Measurements from ENCODE around the gene C20orf141.

Gene C20orf141

GRCh38 chr20:2809690-2810089 is 5.1 kb upstream of the C20orf141 start:
- Histone ChIP-seq H3K9me3 (ENCODE audit: control insufficient read depth, low read length) (no peaks in the 10 kb centered on the region), H3K27ac (ENCODE audit: insufficient read depth, low read depth, low read length, poor library complexity, severe bottlenecking) (no peak overlapping the region), H3K4me1 (ENCODE audit: control insufficient read depth, insufficient read depth, low read length) (no peaks in the 10 kb centered on the region), H3K36me3 (ENCODE audit: control insufficient read depth, insufficient read depth, low read length) (no peaks in the 10 kb centered on the region), H3K4me3 (ENCODE audit: insufficient read depth, low read depth, low read length) (no peak overlapping the region), H3K27me3 (ENCODE audit: control insufficient read depth, insufficient read depth, low read length, poor library complexity, severe bottlenecking) (peaks cover 28% of the 10 kb centered on the region)
- 87% methylated on average over 10 of the region's 10 CpGs for WGBS, 2 experiments

- Histone ChIP-seq H3K9me3 (ENCODE audit: control insufficient read depth, low read length) (no peaks in the 10 kb centered on the region), H3K4me1 (ENCODE audit: control insufficient read depth, insufficient read depth, low read length) (no peaks in the 10 kb centered on the region), H3K27me3 (ENCODE audit: control insufficient read depth, insufficient read depth, low read length, poor library complexity, severe bottlenecking) (peaks cover 3% of the 10 kb centered on the region), H3K36me3 (ENCODE audit: control insufficient read depth, insufficient read depth, low read length) (no peaks in the 10 kb centered on the region), H3K27ac (ENCODE audit: insufficient read depth, low read depth, low read length, poor library complexity, severe bottlenecking) (no peak overlapping the region), H3K4me3 (ENCODE audit: insufficient read depth, low read depth, low read length) (no peak overlapping the region)
- 75 to 79% methylated on average over 3 of the region's 3 CpGs for WGBS, 2 experiments
These were observed 2.6 kb upstream of the C20orf141 start for GRCh38 chr20:2812189-2812588.

- Histone ChIP-seq H3K36me3 (ENCODE audit: control insufficient read depth, insufficient read depth, low read length) (no peaks in the 10 kb centered on the region), H3K4me1 (ENCODE audit: control insufficient read depth, insufficient read depth, low read length) (no peaks in the 10 kb centered on the region), H3K4me3 (ENCODE audit: insufficient read depth, low read depth, low read length) (no peak overlapping the region), H3K9me3 (ENCODE audit: control insufficient read depth, low read length) (no peaks in the 10 kb centered on the region), H3K27me3 (ENCODE audit: control insufficient read depth, insufficient read depth, low read length, poor library complexity, severe bottlenecking) (no peaks in the 10 kb centered on the region), H3K27ac (ENCODE audit: insufficient read depth, low read depth, low read length, poor library complexity, severe bottlenecking) (no peak overlapping the region)
- WGBS, 2 experiments = 100% methylated on average over 1 of the region's 1 CpG
These were observed 711 bp upstream of the C20orf141 start for GRCh38 chr20:2814076-2814475.

GRCh38 chr20:2815242-2815900 is 584 bp downstream of the C20orf141 start:
- Histone ChIP-seq H3K4me3 (ENCODE audit: insufficient read depth, low read depth, low read length) (no peak overlapping the region), H3K27me3 (ENCODE audit: control insufficient read depth, insufficient read depth, low read length, poor library complexity, severe bottlenecking) (peaks cover 7% of the 10 kb centered on the region), H3K4me1 (ENCODE audit: control insufficient read depth, insufficient read depth, low read length) (no peaks in the 10 kb centered on the region), H3K36me3 (ENCODE audit: control insufficient read depth, insufficient read depth, low read length) (no peaks in the 10 kb centered on the region), H3K27ac (ENCODE audit: insufficient read depth, low read depth, low read length, poor library complexity, severe bottlenecking) (no peak overlapping the region), H3K9me3 (ENCODE audit: control insufficient read depth, low read length) (no peaks in the 10 kb centered on the region)
- 86 to 89% methylated on average over 8 of the region's 8 CpGs for WGBS, 2 experiments

- Histone ChIP-seq H3K36me3 (ENCODE audit: control insufficient read depth, insufficient read depth, low read length) (no peaks in the 10 kb centered on the region), H3K27ac (ENCODE audit: insufficient read depth, low read depth, low read length, poor library complexity, severe bottlenecking) (no peak within 1 kb of the TSS), H3K9me3 (ENCODE audit: control insufficient read depth, low read length) (no peaks in the 10 kb centered on the region), H3K4me3 (ENCODE audit: insufficient read depth, low read depth, low read length) (no peak within 1 kb of the TSS), H3K4me1 (ENCODE audit: control insufficient read depth, insufficient read depth, low read length) (no peaks in the 10 kb centered on the region), H3K27me3 (ENCODE audit: control insufficient read depth, insufficient read depth, low read length, poor library complexity, severe bottlenecking) (peaks cover 14% of the 10 kb centered on the region)
- 84 to 85% methylated on average over 10 of the region's 10 CpGs for WGBS, 2 experiments
These were observed 1.3 kb downstream of the C20orf141 start, which contains the start of gene TMEM239 for GRCh38 chr20:2816030-2816582. TMEM239 (plus strand) TSS chr20:2816364; CDS start chr20:2816555, 191 bp downstream.

- WGBS, 2 experiments = 83 to 84% methylated on average over 20 of the region's 20 CpGs
- no peak overlapping the region for H3K4me3 ChIP-seq (ENCODE audit: insufficient read depth, low read depth, low read length)
- H3K9me3 ChIP-seq (ENCODE audit: control insufficient read depth, low read length) = no peaks in the 10 kb centered on the region
- peaks cover 21% of the 10 kb centered on the region for H3K27me3 ChIP-seq (ENCODE audit: control insufficient read depth, insufficient read depth, low read length, poor library complexity, severe bottlenecking)
- H3K4me1 ChIP-seq (ENCODE audit: control insufficient read depth, insufficient read depth, low read length) = no peaks in the 10 kb centered on the region
- no peaks in the 10 kb centered on the region for H3K36me3 ChIP-seq (ENCODE audit: control insufficient read depth, insufficient read depth, low read length)
- H3K27ac ChIP-seq (ENCODE audit: insufficient read depth, low read depth, low read length, poor library complexity, severe bottlenecking) = no peak overlapping the region
These were observed 2.0 kb downstream of the C20orf141 start for GRCh38 chr20:2816583-2817340.

GRCh38 chr20:2817341-2817726 is 2.5 kb downstream of the C20orf141 start:
- no peak overlapping the region for H3K27ac ChIP-seq (ENCODE audit: insufficient read depth, low read depth, low read length, poor library complexity, severe bottlenecking)
- H3K27me3 ChIP-seq (ENCODE audit: control insufficient read depth, insufficient read depth, low read length, poor library complexity, severe bottlenecking) = peaks cover 27% of the 10 kb centered on the region
- no peaks in the 10 kb centered on the region for H3K9me3 ChIP-seq (ENCODE audit: control insufficient read depth, low read length)
- 83 to 97% methylated on average over 2 of the region's 2 CpGs for WGBS, 2 experiments
- H3K36me3 ChIP-seq (ENCODE audit: control insufficient read depth, insufficient read depth, low read length) = no peaks in the 10 kb centered on the region
- H3K4me1 ChIP-seq (ENCODE audit: control insufficient read depth, insufficient read depth, low read length) = no peaks in the 10 kb centered on the region
- H3K4me3 ChIP-seq (ENCODE audit: insufficient read depth, low read depth, low read length) = no peak overlapping the region

- no peak overlapping the region for H3K27ac ChIP-seq (ENCODE audit: insufficient read depth, low read depth, low read length, poor library complexity, severe bottlenecking)
- WGBS, 2 experiments = 92 to 96% methylated on average over 7 of the region's 7 CpGs
- H3K4me3 ChIP-seq (ENCODE audit: insufficient read depth, low read depth, low read length) = no peak overlapping the region
- no peaks in the 10 kb centered on the region for H3K4me1 ChIP-seq (ENCODE audit: control insufficient read depth, insufficient read depth, low read length)
- H3K9me3 ChIP-seq (ENCODE audit: control insufficient read depth, low read length) = no peaks in the 10 kb centered on the region
- peaks cover 28% of the 10 kb centered on the region for H3K27me3 ChIP-seq (ENCODE audit: control insufficient read depth, insufficient read depth, low read length, poor library complexity, severe bottlenecking)
- no peaks in the 10 kb centered on the region for H3K36me3 ChIP-seq (ENCODE audit: control insufficient read depth, insufficient read depth, low read length)
These were observed 3.3 kb downstream of the C20orf141 start for GRCh38 chr20:2817891-2818595.

GRCh38 chr20:2820084-2820895 is 5.5 kb downstream of the C20orf141 start:
- H3K27ac ChIP-seq (ENCODE audit: insufficient read depth, low read depth, low read length, poor library complexity, severe bottlenecking) = no peak overlapping the region

More at GRCh38 chr20:2820084-2820895, 5.5 kb downstream of the C20orf141 start:
- H3K9me3 ChIP-seq (ENCODE audit: control insufficient read depth, low read length) = no peaks in the 10 kb centered on the region
- WGBS, 2 experiments = 37 to 40% methylated on average over 32 of the region's 32 CpGs
- no peaks in the 10 kb centered on the region for H3K4me1 ChIP-seq (ENCODE audit: control insufficient read depth, insufficient read depth, low read length)
- H3K27me3 ChIP-seq (ENCODE audit: control insufficient read depth, insufficient read depth, low read length, poor library complexity, severe bottlenecking) = peaks cover 28% of the 10 kb centered on the region
- peak overlapping the region; percentile 1 for H3K4me3 ChIP-seq (ENCODE audit: insufficient read depth, low read depth, low read length)
- no peaks in the 10 kb centered on the region for H3K36me3 ChIP-seq (ENCODE audit: control insufficient read depth, insufficient read depth, low read length)

All from ectodermal cell (in vitro differentiated cells).